HepG2 (cell line): ENCODE data around the gene FGFR1OP2. TPM values are rescaled to one million over a fixed set of nuclear protein-coding genes. Genes with fewer than 3 reads are reported as not detected.

ENCODE experiments used
- ATAC-seq: fragments of 200-7000 bp; cut with Tn5 transposase; 3 replicates; pipeline ENCODE4 v1.9.1; 2020; ENCODE audit warnings: mild to moderate bottlenecking, moderate library complexity
- BruUV-seq: library from RNA; stranded (reverse); fragments of 400-500 nt; replicated peaks from 2 replicates; lab custom pipeline; 2021; lab: Mats Ljungman, UMichigan
- CTCF ChIA-PET: fragments of 300-600 bp; formaldehyde crosslinking; extraction: SDS; loops from one replicate; lab custom pipeline; 2021; ENCODE audit warnings: low total read pairs, inconsistent platforms, low intra/inter-chr PET ratio; lab: Yijun Ruan, JAX
- POLR2A ChIA-PET: fragments of 350-600 bp; sonication (Branson Sonifier 250); formaldehyde crosslinking; loops from one replicate; lab custom pipeline; 2020; ENCODE audit warnings: antibody characterized with exemption, inconsistent platforms; lab: Yijun Ruan, JAX
- DNase-seq: peaks from one replicate; pipeline ENCODE4 v3.0.0-alpha.2; 2015; ENCODE audit warnings: low spot score
- FAIRE-seq: peaks from 3 replicates; lab custom pipeline; 2011; peaks lifted over from hg19 to GRCh38; lab: Jason Lieb, UNC
- H2AFZ ChIP-seq: one replicate; pipeline ENCODE4 v1.6.1; 2011; ENCODE audit warnings: low read length, inconsistent platforms
- H3K27ac ChIP-seq: fragments of 300-600 bp; 3 replicates; pipeline ENCODE4 v1.8.0; 2011; ENCODE audit warnings: mixed run types, mild to moderate bottlenecking, mixed read lengths, low read length, inconsistent platforms; ENCODE audit not compliant: insufficient read depth; ENCODE audit errors: extremely low read length
- H3K27me3 ChIP-seq, 2 experiments: fragments of 200-600 bp in 1 of 2; 2 replicates in 1 of 2; 3 replicates in 1 of 2; pipeline versions ENCODE4 v1.6.0 to v1.8.0; 2011; ENCODE audit warnings: low read length in 2 of 2, mild to moderate bottlenecking in 2 of 2, moderate library complexity in 2 of 2, inconsistent platforms in 1 of 2; ENCODE audit not compliant: insufficient read depth in 2 of 2, control insufficient read depth in 1 of 2
- H3K36me3 ChIP-seq, 2 experiments: fragments of 200-600 bp in 1 of 2; replicated peaks in 1 of 2; 2 replicates in 1 of 2; 3 replicates in 1 of 2; pipeline versions ENCODE4 v1.5.1 to v1.8.0; 2011; ENCODE audit warnings: low read length in 2 of 2, inconsistent platforms in 1 of 2; ENCODE audit not compliant: insufficient read depth in 2 of 2, control insufficient read depth in 1 of 2
- H3K4me1 ChIP-seq: 2 replicates; pipeline ENCODE4 v1.5.1; 2012; ENCODE audit warnings: low read length, inconsistent platforms; ENCODE audit not compliant: insufficient read depth
- H3K4me2 ChIP-seq: 2 replicates; pipeline ENCODE4 v1.6.0; 2011; ENCODE audit warnings: low read depth, low read length, inconsistent platforms
- H3K4me3 ChIP-seq, 3 experiments: fragments of 200-600 bp in 1 of 3; sonication (generic), shearing (Covaris generic) in 1 of 3; replicated peaks in 1 of 3; 2 replicates each; pipeline ENCODE4 v1.5.1; 2011 to 2016; ENCODE audit warnings: low read length in 3 of 3, inconsistent platforms in 2 of 3, low read depth in 2 of 3, mild to moderate bottlenecking in 2 of 3, control low read depth in 1 of 3, mixed read lengths in 1 of 3; ENCODE audit not compliant: insufficient read depth in 1 of 3
- H3K79me2 ChIP-seq: one replicate; pipeline ENCODE4 v1.6.1; 2011; ENCODE audit warnings: low read length, inconsistent platforms; ENCODE audit not compliant: insufficient read depth
- H3K9ac ChIP-seq: 2 replicates; pipeline ENCODE4 v1.6.0; 2011; ENCODE audit warnings: mild to moderate bottlenecking, low read depth, low read length, inconsistent platforms; ENCODE audit not compliant: insufficient read depth
- H3K9me3 ChIP-seq: 2 replicates; pipeline ENCODE4 v1.5.1; 2012; ENCODE audit warnings: mild to moderate bottlenecking, low read length
- H4K20me1 ChIP-seq: 2 replicates; pipeline ENCODE4 v1.6.0; 2011; ENCODE audit warnings: inconsistent platforms, mild to moderate bottlenecking, low read length, moderate library complexity; ENCODE audit not compliant: insufficient read depth
- CTCF ChIP-seq: sonication (generic); formaldehyde crosslinking; IDR thresholded peaks from 2 replicates; pipeline ENCODE4 v1.5.0; 2020; ENCODE audit warnings: mild to moderate bottlenecking, missing genetic modification reagents, moderate library complexity
- RBFOX2 ChIP-seq: fragments of 200-400 bp; formaldehyde crosslinking; IDR thresholded peaks from 2 replicates; pipeline ENCODE4 v1.6.1; 2017; ENCODE audit warnings: low read depth, mild to moderate bottlenecking, low read length
- SNAI1 ChIP-seq: sonication (generic); formaldehyde crosslinking; IDR thresholded peaks from 2 replicates; pipeline ENCODE4 v1.5.0; 2020; ENCODE audit warnings: mild to moderate bottlenecking, missing genetic modification reagents, borderline replicate concordance
- WGBS: methylation state at CpG from one replicate; pipeline ENCODE4 v1.1.6; 2017; ENCODE audit warnings: low lambda C conversion rate; 5-methylcytosine and 5-hydroxymethylcytosine counted together
- in situ Hi-C: cut with HindIII; loops from 2 replicates; pipeline ENCODE4 v1.10.0; 2017; ENCODE audit warnings: low pct_unique_long_range_greater_than_20kb; ENCODE audit not compliant: extremely low pct_ligation_motif_present
- intact Hi-C: fragments of 100-400 bp; cut with micrococcal nuclease; formaldehyde crosslinking; loops from one replicate; pipeline ENCODE4 v1.10.0; 2022; ENCODE audit not compliant: unreplicated experiment
- polyA plus RNA-seq, 8 experiments: library from polyadenylated mRNA; depleted of rRNA in 3 of 8; stranded (reverse) in 7 of 8; unstranded in 1 of 8; fragments of >200 nt; fragmentation: Illumina TruSeq in 4 of 8; extraction: Trizol in 4 of 8; gene quantifications; 2 replicates each; pipeline versions ENCODE4 v1.2.1 to v1.2.3, GENCODE V29; 2011 to 2016; ENCODE audit warnings: low read depth in 4 of 8, missing spikeins in 1 of 8, mixed read lengths in 1 of 8; ENCODE audit not compliant: insufficient read depth in 1 of 8
- total RNA-seq, 5 experiments: library from RNA; depleted of rRNA; stranded (reverse); fragments of >200 nt; fragmentation: Illumina TruSeq; extraction: Trizol; gene quantifications; 2 replicates each; pipeline ENCODE4 v1.2.3, GENCODE V29; 2016; ENCODE audit warnings: low read depth in 1 of 5

Gene FGFR1OP2
- total and polyA plus RNA-seq, 2 of the 13 experiments (the other 11 are each of a cell fraction or from before 2014, with no cell fraction given), result 18.3 to 38.1 TPM

- POLR2A ChIA-PET, result no interaction called here
Measured at GRCh38 chr12:26906704-26907103, 31.6 kb upstream of the FGFR1OP2 start.

GRCh38 chr12:26918321-26919215 is 19.7 kb upstream of the FGFR1OP2 start:
- Histone ChIP-seq H3K79me2 (no peaks in the 10 kb centered on the region), H2AFZ (no peak overlapping the region), H4K20me1 (no peaks in the 10 kb centered on the region; the same call in 1 of the 2 replicates), H3K27me3 (no peaks in the 10 kb centered on the region; a peak in 1 of 5 replicates), H3K27ac (no peak overlapping the region), H3K4me2 (no peak overlapping the region), H3K4me3 (no peak overlapping the region), H3K9ac (no peak overlapping the region), H3K4me1 (no peaks in the 10 kb centered on the region), H3K9me3 (no peaks in the 10 kb centered on the region), H3K36me3 (peaks cover 1 to 28% of the 10 kb centered on the region in 2 experiments; a peak in 4 of 5 replicates)
- CTCF ChIA-PET, result no interaction called here
- ATAC-seq (no peak), FAIRE-seq (no peak), DNase-seq (no peak)
- BruUV-seq, result no TSS peak
- TF ChIP-seq CTCF (CRISPR knock-in tag), result peak; percentile 18; the same call in 1 of the 2 replicates
- TF ChIP-seq SNAI1 (CRISPR knock-in tag), result no peak
- WGBS, result 94% methylated on average over 5 of the region's 5 CpGs
- intact Hi-C loops (no loop called here), in situ Hi-C loops (no loop called here)
- POLR2A ChIA-PET, result no interaction called here

More at GRCh38 chr12:26906704-26907103, 31.6 kb upstream of the FGFR1OP2 start:
- Histone ChIP-seq H3K4me3 (no peak overlapping the region), H3K9ac (no peak overlapping the region), H3K4me1 (no peaks in the 10 kb centered on the region), H3K9me3 (no peaks in the 10 kb centered on the region), H3K27ac (no peak overlapping the region), H4K20me1 (no peaks in the 10 kb centered on the region), H3K36me3 (peaks cover 0 to 52% of the 10 kb centered on the region in 2 experiments; a peak in 2 of 5 replicates), H3K79me2 (no peaks in the 10 kb centered on the region), H3K27me3 (no peaks in the 10 kb centered on the region), H3K4me2 (no peak overlapping the region), H2AFZ (no peak overlapping the region)
- peak; percentile 51; the same call in 1 of the 3 replicates for ATAC-seq
- WGBS, result 85% methylated on average over 1 of the region's 1 CpG
- intact Hi-C loops, result no loop called here
- CTCF ChIA-PET, result no interaction called here
- no peak for TF ChIP-seq RBFOX2
- DNase-seq, result no peak
- BruUV-seq, result no TSS peak
- no peak for FAIRE-seq
- in situ Hi-C loops, result no loop called here
